Muscle of leg (tissue), 11 donors: ENCODE data around the gene TEX53. TPM values are rescaled to one million over a fixed set of nuclear protein-coding genes. Genes with fewer than 3 reads are reported as not detected.

Source experiments
- DNase-seq: peaks from one replicate; pipeline ENCODE4 v3.0.0; 2013
- H3K27ac ChIP-seq: one replicate; pipeline ENCODE4 v1.5.1; 2013; ENCODE audit warnings: mild to moderate bottlenecking, low read length, control low read depth
- H3K27me3 ChIP-seq: one replicate; pipeline ENCODE4 v1.6.1; 2013; ENCODE audit warnings: low read length; ENCODE audit not compliant: control insufficient read depth, insufficient read depth
- H3K36me3 ChIP-seq: one replicate; pipeline ENCODE4 v1.6.1; 2013; ENCODE audit warnings: low read length; ENCODE audit not compliant: control insufficient read depth, insufficient read depth
- H3K4me1 ChIP-seq: one replicate; pipeline ENCODE4 v1.6.1; 2013; ENCODE audit warnings: low read length; ENCODE audit not compliant: control insufficient read depth, insufficient read depth
- H3K4me3 ChIP-seq: one replicate; pipeline ENCODE4 v1.5.1; 2013; ENCODE audit warnings: low read length, control low read depth
- H3K9me3 ChIP-seq: replicated peaks from 2 replicates; pipeline ENCODE4 v1.6.1; 2013; ENCODE audit warnings: low read depth, low read length; ENCODE audit not compliant: control insufficient read depth
- WGBS: methylation state at CpG from one replicate; pipeline ENCODE4 v1.1.5; 2013; ENCODE audit warnings: missing lambda C conversion rate; ENCODE audit not compliant: insufficient coverage; 5-methylcytosine and 5-hydroxymethylcytosine counted together
- polyA plus RNA-seq, 8 donors: library from polyadenylated mRNA; unstranded; fragments of 120-200 nt; gene quantifications; one replicate each; pipeline versions ENCODE4 v1.2.1 to v1.2.3, GENCODE V29; 2013; ENCODE audit warnings: inconsistent platforms in 1 of 8, low replicate concordance in 1 of 8; ENCODE audit not compliant: insufficient read length in 8 of 8, insufficient read depth in 1 of 8
- total RNA-seq: library from RNA; stranded (reverse); fragments of 120-200 nt; gene quantifications from one replicate; pipeline ENCODE4 v1.2.4, GENCODE V29; 2013

TEX53 gene
- total and polyA plus RNA-seq, 9 donors: not detected

DNA sequence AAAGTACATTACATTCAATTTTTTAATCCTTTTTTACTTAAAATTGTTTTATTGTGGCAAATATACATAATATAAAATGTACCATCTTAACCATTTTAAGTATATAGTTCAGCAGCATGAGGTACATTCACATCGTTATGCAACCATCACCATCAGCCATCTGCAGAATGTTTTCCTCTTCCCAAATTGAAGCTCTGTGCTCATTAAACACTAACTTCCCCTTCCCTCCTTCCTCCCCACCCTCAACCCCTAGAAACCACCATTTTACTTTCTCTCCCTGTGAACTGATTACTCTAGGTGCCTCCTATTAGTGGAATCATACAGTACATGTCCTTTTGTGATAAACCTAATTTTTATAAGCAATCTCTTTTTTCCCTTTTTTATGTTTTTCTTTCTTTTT lies 15.6 kb downstream of the TEX53 start:
- Histone ChIP-seq H3K36me3 (peaks cover 35% of the 10 kb centered on the region), H3K27me3 (no peaks in the 10 kb centered on the region), H3K4me1 (no peaks in the 10 kb centered on the region), H3K27ac (no peak overlapping the region), H3K9me3 (no peaks in the 10 kb centered on the region), H3K4me3 (no peak overlapping the region)
- peak; percentile 10 for DNase-seq
- WGBS: 67% methylated on average over 1 of the region's 1 CpG

DNA sequence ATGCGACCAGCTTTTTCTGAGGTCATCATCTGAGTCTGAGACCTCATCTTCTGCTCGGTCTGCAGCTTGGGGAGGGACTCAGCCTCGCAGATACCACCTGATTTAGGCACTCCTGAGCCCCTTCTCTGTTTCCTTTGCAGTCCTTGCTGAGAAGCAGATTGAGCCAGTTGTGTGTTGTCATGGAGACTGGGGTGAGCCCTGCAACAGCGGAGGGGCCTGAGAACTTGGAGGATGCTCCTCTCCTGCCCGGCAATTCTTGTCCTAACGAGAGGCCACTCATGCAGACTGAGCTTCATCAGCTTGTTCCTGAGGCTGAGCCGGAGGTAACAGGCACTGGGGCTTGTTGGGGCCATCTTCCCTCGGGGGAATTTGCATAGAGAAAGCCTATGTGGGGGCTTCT lies 19.2 kb downstream of the TEX53 start:
- Histone ChIP-seq H3K9me3 (no peaks in the 10 kb centered on the region), H3K27ac (no peak overlapping the region), H3K4me3 (no peak overlapping the region), H3K4me1 (no peaks in the 10 kb centered on the region), H3K36me3 (peaks cover 42% of the 10 kb centered on the region), H3K27me3 (no peaks in the 10 kb centered on the region)
- WGBS: 82% methylated on average over 7 of the region's 8 CpGs
- DNase-seq: no peak

DNA sequence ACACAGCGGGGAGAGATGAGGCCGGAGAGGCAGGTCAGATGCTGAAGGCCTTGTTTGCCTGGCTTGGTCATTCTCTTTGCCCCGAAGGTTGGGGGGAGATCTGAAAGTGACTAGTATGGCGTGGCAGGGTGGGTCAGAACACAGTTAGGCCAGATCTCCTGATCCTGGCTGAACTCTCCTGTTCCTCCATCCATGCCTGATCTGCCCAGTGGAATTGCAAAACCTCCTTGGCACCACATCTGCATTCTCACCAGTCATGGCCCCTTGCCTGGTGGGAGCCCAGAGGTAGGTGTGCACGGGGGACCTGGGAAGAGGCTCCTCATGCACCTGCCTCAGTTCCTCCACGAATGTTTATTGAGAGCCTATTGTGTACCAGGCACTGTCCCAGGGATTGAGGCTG lies 23.2 kb downstream of the TEX53 start:
- Histone ChIP-seq H3K27ac (no peak overlapping the region), H3K27me3 (no peaks in the 10 kb centered on the region), H3K4me3 (no peak overlapping the region), H3K36me3 (peaks cover 53% of the 10 kb centered on the region), H3K4me1 (no peaks in the 10 kb centered on the region), H3K9me3 (no peaks in the 10 kb centered on the region)
- 85% methylated on average over 6 of the region's 6 CpGs for WGBS
- no peak for DNase-seq

DNA sequence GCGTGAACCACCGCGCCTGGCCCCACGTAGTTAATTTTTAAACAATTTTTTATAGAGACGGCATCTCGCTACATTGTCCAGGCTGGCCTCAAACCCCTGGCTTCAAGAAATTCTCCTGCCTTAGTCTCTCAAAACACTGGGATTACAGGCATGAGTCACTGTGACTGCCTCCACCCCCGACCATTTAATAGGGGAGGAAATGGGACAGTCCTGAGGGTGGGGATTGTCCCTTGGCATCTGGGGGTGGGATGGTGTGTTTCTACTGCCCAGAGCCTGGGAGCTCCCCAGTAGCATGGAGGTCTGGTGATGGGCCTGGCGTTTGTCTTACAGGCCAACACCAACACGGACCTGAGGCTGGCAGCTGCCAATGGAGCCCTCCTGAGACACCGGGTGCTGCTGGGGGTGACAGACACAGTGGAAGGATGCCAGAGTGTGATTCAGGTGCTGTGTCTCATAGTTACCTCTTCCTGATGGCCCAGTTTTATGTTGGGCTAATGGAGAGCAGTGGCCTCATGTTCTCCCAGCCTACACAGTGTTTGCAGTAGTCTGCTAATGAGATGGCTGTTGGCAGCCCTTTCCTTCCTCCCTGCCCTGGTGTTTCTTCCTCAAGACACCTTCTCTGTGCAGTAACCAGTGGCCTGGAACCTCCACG lies 24.0 kb downstream of the TEX53 start:
- Histone ChIP-seq H3K4me1 (no peaks in the 10 kb centered on the region), H3K4me3 (no peak overlapping the region), H3K9me3 (no peaks in the 10 kb centered on the region), H3K36me3 (peaks cover 55% of the 10 kb centered on the region), H3K27me3 (no peaks in the 10 kb centered on the region), H3K27ac (no peak overlapping the region)
- 82% methylated on average over 4 of the region's 11 CpGs for WGBS
- DNase-seq: no peak

DNA sequence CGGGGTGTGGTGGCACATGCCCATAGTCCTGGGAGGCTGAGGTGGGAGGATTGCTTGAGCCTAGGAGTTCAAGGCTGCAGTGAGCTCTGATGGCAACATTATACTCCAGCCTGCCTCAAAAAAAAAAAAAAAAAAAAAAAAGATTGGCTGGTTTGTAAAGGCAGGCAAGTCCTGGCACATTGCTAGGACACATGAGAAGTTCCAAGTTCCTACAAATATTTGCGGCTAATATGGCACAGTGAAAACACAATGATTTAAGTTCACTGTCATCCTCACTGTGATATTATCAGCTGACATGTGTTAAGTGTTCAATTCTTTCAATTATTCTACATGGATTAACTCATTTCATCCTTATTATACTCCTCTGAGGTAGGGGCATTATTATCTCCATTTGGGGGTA lies 26.4 kb downstream of the TEX53 start:
- Histone ChIP-seq H3K36me3 (peaks cover 63% of the 10 kb centered on the region), H3K27ac (no peak overlapping the region), H3K27me3 (no peaks in the 10 kb centered on the region), H3K9me3 (no peaks in the 10 kb centered on the region), H3K4me3 (no peak overlapping the region), H3K4me1 (no peaks in the 10 kb centered on the region)
- DNase-seq: no peak
- no CpG with 5 or more reads among the region's 2 CpGs for WGBS

DNA sequence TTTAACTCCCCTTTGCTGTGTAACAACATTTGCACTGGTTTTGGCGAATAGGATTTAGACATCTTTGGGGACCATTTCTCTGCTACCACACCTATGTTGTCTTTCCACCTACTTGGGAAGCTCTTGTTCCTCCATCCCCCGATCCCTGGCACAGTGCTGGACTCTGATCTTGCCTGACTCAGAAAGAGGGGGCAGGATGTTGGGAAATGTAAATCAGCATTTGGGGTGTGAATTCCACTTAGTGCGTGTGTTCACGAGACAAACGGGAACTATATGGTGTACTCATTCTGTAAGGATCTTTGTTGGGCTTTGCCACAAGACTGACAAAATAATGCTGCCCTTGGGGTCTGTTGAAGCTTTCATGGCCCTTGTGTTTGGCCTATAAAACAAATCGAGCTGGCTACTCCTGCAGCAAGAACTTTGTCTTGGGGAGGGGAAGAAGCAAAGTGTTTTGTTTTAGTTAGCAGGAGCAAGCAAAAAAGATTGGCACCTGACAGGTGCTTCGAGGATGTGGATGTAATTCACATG lies 28.0 kb downstream of the TEX53 start:
- WGBS: 56% methylated on average over 5 of the region's 7 CpGs
- DNase-seq: no peak
- no peaks in the 10 kb centered on the region for H3K9me3 ChIP-seq
- no peaks in the 10 kb centered on the region for H3K4me1 ChIP-seq
- H3K4me3 ChIP-seq: no peak overlapping the region
- H3K36me3 ChIP-seq: peaks cover 54% of the 10 kb centered on the region
- no peak overlapping the region for H3K27ac ChIP-seq
- no peaks in the 10 kb centered on the region for H3K27me3 ChIP-seq

DNA sequence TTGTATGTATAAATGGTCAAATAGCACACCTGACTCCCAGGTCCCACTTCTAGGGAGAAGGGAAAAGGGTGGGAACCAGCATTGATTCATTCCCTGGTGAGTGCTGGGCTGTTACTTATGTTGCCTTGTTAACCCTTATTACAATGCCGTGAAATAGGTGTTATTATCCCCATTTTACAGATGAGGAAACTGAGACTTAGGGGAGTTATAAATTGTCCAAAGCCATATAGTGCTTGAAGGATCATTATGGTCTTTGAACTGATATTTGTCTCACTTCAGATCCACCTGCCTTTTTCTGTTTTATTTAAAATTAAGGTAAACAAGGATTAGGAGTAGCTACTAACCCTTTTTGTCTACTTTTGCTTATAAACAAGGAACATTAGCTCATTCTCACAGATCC lies 30.1 kb downstream of the TEX53 start:
- DNase-seq: no peak
- H3K36me3 ChIP-seq: peaks cover 45% of the 10 kb centered on the region
- no peaks in the 10 kb centered on the region for H3K9me3 ChIP-seq
- H3K27ac ChIP-seq: no peak overlapping the region
- H3K4me3 ChIP-seq: no peak overlapping the region
- H3K4me1 ChIP-seq: no peaks in the 10 kb centered on the region
- no peaks in the 10 kb centered on the region for H3K27me3 ChIP-seq
- WGBS: no CpG with 5 or more reads among the region's 1 CpG

DNA sequence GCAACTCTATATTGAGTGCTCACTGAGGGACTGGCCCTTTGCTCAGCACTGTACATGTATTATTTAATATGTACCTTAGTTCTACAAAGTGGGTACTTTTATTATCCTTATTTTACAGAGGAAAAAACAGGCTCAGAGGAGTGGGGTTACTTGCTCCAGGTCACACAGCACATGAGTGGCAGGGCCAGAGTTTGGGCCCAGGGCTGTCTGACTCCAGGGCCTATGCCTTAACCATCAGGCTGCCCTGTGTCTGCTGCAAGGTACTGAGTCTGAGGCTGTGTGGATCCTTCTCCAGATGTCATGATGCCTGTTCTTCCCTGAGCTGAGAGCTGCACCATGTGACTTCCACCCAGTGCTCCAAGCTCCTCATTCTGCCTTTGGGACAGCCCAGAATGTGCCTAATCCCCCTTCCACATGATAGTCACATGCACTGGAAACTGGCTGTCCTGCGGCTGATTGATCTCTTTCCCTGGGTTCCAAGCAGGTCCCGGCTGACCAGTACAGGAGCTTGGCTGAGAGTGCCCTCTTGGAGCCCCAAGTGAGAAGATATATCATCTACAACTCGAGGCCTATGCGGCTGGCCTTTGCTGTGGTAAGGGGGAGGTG lies 31.1 kb downstream of the TEX53 start:
- DNase-seq: no peak
- WGBS: 70% methylated on average over 2 of the region's 4 CpGs
- H3K4me1 ChIP-seq: no peaks in the 10 kb centered on the region

DNA sequence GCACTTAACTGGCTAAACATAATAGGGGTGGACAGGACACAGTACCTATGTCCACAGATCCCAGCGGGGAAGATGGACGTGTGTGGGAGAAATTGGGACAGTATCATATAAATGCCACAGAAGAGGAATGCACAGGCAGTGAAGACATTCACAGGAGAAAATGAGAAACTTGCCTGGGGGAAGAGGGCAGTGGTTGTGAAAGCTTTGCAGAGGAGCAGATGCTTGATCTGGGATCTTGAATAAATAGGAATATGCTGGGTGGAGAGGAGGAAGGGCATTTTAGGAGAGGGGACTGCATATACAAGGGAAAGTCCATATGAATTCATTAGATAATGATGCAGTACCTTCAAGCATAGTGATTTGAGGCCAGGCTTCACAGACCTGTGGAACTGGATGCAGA lies 32.9 kb downstream of the TEX53 start:
- Histone ChIP-seq H3K36me3 (peaks cover 29% of the 10 kb centered on the region), H3K9me3 (no peaks in the 10 kb centered on the region), H3K4me3 (no peak overlapping the region), H3K27ac (no peak overlapping the region), H3K4me1 (no peaks in the 10 kb centered on the region), H3K27me3 (no peaks in the 10 kb centered on the region)
- 76% methylated on average over 2 of the region's 2 CpGs for WGBS
- DNase-seq: no peak

More for the DNA sequence above, 31.1 kb downstream of the TEX53 start:
- H3K27ac ChIP-seq: no peak overlapping the region
- no peaks in the 10 kb centered on the region for H3K27me3 ChIP-seq
- H3K36me3 ChIP-seq: peaks cover 39% of the 10 kb centered on the region
- no peaks in the 10 kb centered on the region for H3K9me3 ChIP-seq
- no peak overlapping the region for H3K4me3 ChIP-seq

DNA sequence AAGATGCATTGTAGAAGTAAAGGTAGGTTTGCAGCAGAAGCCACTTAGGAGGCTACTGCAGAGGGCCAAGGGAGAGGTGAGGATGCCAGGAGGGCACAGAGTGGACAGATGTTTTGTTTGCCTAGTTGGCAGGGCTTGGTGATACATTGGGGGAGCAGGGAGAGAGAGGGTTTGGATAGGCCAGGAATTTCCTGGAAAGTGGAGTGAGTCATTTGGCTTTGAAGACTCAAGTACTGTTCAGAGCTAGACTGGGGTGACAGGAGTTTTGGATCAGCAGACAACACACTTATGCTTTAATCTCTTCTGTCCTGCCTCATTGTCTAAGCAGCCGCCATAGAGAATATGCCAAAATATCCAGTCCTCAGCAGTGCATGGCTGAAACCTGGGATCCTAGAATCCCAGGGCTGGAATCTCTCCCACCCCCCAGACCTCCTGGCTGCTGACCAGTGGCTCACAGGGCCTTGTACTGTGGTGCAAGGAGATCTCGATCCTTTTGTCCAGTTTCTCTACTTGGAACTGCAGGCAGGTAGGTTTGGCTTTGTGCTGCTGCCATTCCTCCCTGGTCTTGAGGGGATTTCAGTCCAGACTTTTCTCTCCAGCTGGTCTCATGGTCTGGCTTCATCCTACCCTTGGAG lies 35.5 kb downstream of the TEX53 start:
- Histone ChIP-seq H3K27me3 (no peaks in the 10 kb centered on the region), H3K4me1 (no peaks in the 10 kb centered on the region), H3K36me3 (peaks cover 14% of the 10 kb centered on the region), H3K4me3 (no peak overlapping the region), H3K27ac (no peak overlapping the region), H3K9me3 (no peaks in the 10 kb centered on the region)
- 50% methylated on average over 1 of the region's 2 CpGs for WGBS
- peak; percentile 22 for DNase-seq
